B cell (primary cell): ENCODE data around the gene WDFY4.
"Not testable (repeated sequence)": the region's sequence is repeated elsewhere in the genome, so short reads cannot be mapped to it uniquely, and the experiment has no call there.

Source experiments
- EZH2 ChIP-seq: IDR thresholded peaks from 2 replicates; pipeline ENCODE4 v1.6.1; 2012; ENCODE audit warnings: borderline replicate concordance, low read depth, mild to moderate bottlenecking, moderate library complexity, low read length; ENCODE audit not compliant: insufficient read depth, poor library complexity, severe bottlenecking
- TF ChIP-seq, protein P1 (sequence below): fragments of 200-600 bp; IDR thresholded peaks from one replicate; pipeline ENCODE4 v1.8.0; 2022; ENCODE audit warnings: antibody characterized with exemption, mild to moderate bottlenecking

DNA sequence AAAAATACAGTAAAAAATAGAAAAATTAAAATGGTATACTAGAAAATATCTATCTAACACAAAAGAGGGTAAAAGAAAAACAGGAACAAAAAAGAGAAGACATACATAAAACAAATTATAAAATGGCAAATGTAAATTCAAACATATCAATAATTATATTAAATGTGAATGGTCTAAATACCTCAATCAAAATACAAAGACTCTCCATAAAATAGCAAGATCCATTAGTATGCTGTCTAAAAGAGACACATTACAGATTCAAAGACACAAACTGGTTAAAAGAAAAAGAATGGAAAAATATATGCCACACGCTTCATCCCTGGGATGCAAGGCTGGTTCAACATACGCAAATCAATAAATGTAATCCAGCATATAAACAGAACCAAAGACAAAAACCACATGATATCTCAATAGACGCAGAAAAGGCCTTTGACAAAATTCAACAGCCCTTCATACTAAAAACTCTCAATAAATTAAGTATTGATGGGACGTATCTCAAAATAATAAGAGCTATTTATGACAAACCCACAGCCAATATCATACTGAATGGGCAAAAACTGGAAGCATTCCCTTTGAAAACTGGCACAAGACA lies 43.5 kb upstream of the WDFY4 start:
- TF ChIP-seq, protein P1, sequence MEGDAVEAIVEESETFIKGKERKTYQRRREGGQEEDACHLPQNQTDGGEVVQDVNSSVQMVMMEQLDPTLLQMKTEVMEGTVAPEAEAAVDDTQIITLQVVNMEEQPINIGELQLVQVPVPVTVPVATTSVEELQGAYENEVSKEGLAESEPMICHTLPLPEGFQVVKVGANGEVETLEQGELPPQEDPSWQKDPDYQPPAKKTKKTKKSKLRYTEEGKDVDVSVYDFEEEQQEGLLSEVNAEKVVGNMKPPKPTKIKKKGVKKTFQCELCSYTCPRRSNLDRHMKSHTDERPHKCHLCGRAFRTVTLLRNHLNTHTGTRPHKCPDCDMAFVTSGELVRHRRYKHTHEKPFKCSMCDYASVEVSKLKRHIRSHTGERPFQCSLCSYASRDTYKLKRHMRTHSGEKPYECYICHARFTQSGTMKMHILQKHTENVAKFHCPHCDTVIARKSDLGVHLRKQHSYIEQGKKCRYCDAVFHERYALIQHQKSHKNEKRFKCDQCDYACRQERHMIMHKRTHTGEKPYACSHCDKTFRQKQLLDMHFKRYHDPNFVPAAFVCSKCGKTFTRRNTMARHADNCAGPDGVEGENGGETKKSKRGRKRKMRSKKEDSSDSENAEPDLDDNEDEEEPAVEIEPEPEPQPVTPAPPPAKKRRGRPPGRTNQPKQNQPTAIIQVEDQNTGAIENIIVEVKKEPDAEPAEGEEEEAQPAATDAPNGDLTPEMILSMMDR: not testable (repeated sequence)
- TF ChIP-seq EZH2: not testable (repeated sequence)
